Lower leg skin (tissue), 3 donors: ENCODE results near the gene EIF3J.

Source experiments
- CTCF ChIP-seq, 3 donors: fragments of 450-650 bp; IDR thresholded peaks; one replicate each; pipeline ENCODE4 v1.5.1; 2016; ENCODE audit warnings: antibody characterized with exemption in 3 of 3, mild to moderate bottlenecking in 3 of 3, moderate library complexity in 2 of 3
- POLR2A ChIP-seq, 2 donors: fragments of 450-650 bp; IDR thresholded peaks; one replicate each; pipeline ENCODE4 v1.6.1; 2016 to 2017; ENCODE audit warnings: antibody characterized with exemption in 2 of 2, mild to moderate bottlenecking in 1 of 2, moderate library complexity in 1 of 2

- TF ChIP-seq CTCF (IDR thresholded peaks at IDR 0.05) (no peak), POLR2A (IDR thresholded peaks at IDR 0.05) (no peak)
Measured at GRCh38 chr15:44595246-44595645, 58.3 kb downstream of the EIF3J start.
